ENCODE data around the gene TMEM117. TPM values are rescaled to one million over a fixed set of nuclear protein-coding genes. Genes with fewer than 3 reads are reported as not detected.
"Not testable (repeated sequence)": the region's sequence is repeated elsewhere in the genome, so short reads cannot be mapped to it uniquely, and the experiment has no call there.

Gene TMEM117
- total RNA-seq, 1 donor from 2014 or later = 8.5 TPM

- DNase-seq (ENCODE audit: extremely low read depth, low read depth, low spot score) = peak; percentile 29
Measured at GRCh38 chr12:44015333-44015941, 179.6 kb downstream of the TMEM117 start.

GRCh38 chr12:44017216-44017615 lies 181.3 kb downstream of the TMEM117 start:
- DNase-seq (ENCODE audit: extremely low read depth, low read depth, low spot score) = no peak

- no peak for DNase-seq (ENCODE audit: extremely low read depth, low read depth, low spot score)
Measured at GRCh38 chr12:44019118-44019517, 183.2 kb downstream of the TMEM117 start.

DNA sequence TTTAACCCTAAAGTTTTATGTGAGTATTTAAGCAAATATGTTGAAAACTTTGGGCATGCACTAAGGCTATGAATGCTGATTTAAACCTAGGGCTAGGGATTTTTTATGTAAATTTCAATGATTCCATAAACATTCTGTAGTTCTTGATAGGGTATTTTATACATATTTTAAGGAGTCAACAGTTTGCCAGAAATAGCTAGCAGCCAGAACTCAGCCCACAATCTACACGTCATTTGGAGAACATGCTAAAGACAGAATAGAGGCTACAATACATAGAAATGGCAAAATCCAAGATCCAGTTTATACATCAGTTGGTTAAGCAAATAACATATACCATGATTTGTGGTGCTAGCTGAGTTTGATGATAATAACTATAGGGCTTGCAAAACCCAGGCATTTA lies 184.7 kb downstream of the TMEM117 start:
- DNase-seq (ENCODE audit: extremely low read depth, low read depth, low spot score) = no peak

GRCh38 chr12:44021471-44021971 lies 185.6 kb downstream of the TMEM117 start:
- no peak for DNase-seq (ENCODE audit: extremely low read depth, low read depth, low spot score)

GRCh38 chr12:44025499-44025898 lies 189.6 kb downstream of the TMEM117 start:
- DNase-seq (ENCODE audit: extremely low read depth, low read depth, low spot score) = no peak

GRCh38 chr12:44026046-44026445 lies 190.2 kb downstream of the TMEM117 start:
- no peak for DNase-seq (ENCODE audit: extremely low read depth, low read depth, low spot score)

DNA sequence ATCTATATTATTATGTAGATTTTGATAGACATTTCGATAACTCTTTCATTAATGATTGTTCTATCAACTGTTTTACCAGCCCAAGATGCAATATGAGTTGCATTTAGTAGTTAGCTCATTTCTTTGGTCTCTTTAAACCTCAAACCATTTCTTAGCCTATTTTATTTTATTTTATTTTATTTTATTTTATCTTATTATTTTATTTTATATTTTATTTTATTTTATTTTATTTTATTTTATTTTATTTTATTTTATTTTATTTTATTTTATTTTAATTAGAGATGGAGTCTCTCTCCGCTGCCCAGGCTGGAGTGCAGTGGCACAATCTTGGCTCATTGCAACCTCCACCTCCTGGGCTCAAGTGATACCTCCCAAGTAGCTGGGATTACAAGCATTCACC lies 191.0 kb downstream of the TMEM117 start:
- DNase-seq (ENCODE audit: extremely low read depth, low read depth, low spot score) = not testable (repeated sequence)

DNA sequence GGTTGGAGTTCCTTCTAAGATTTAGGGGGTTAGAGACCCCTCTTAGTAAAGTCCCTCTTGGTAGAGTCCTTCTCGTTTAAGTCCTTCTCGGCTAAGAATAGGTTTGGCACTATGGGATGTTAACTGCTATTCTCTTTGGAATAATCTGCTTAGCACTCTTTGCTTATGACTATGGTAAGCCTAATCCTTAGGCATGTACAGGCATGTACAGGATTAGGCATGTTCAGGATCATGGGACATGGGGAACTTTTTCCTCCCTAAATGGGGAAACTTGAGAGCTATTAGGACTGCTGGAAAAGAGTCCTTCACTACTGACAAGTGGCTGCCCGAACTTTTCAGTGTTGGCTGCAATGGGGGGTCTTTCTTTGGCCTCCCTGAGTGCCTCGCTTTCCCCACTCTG lies 193.3 kb downstream of the TMEM117 start:
- no peak for DNase-seq (ENCODE audit: extremely low read depth, low read depth, low spot score)

- no peak for DNase-seq (ENCODE audit: extremely low read depth, low read depth, low spot score)
Measured at GRCh38 chr12:44031472-44032185, 195.7 kb downstream of the TMEM117 start.

GRCh38 chr12:44034906-44035305 lies 199.0 kb downstream of the TMEM117 start:
- DNase-seq (ENCODE audit: extremely low read depth, low read depth, low spot score) = no peak

DNA sequence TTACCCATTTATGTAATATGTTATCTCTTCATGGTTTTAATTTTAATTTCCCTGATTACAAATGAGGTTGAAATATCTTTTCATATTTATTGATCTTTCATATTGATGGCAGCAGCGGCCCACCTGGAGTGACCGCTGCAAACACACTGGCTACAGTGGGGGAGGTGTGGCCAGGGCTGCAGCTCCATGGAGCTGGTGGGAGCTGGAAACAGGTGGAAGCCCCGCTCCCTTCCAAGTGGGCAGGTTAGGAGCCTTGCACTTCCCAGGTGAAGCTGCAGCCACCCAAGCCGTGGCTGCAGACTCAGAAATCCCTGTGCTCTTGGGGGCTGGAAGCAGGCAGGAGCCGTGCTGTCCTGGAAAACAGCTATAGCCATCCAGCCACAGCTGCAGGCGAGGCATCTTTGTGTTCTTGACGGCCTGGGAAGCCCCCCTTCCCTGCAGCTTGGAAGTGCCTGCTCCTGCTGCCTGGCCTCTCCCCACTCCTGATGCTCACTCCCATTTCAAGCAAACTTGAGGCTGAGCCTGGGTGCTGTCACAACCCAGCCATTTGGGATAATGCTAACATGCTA lies 201.1 kb downstream of the TMEM117 start:
- no peak for DNase-seq (ENCODE audit: extremely low read depth, low read depth, low spot score)

GRCh38 chr12:44038411-44038810 lies 202.5 kb downstream of the TMEM117 start:
- DNase-seq (ENCODE audit: extremely low read depth, low read depth, low spot score) = no peak

DNA sequence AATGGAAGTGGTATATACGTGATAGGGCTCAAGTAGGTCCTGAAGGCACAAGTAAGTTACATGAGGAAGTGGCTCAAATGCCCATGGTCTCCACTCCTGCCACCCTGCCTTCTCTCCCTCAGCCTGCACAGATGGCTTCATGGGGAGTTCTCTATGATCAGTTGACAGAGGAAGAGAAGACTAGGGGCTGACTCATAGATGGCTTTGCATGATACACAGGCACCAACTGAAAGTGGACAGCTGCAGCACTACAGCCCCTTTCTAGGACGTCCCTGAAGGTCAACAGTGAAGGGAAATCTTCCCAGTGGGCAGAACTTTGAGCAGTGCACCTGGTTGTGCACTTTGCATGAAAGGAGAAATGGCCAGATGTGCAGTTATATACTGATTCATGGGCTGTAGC lies 208.6 kb downstream of the TMEM117 start:
- not testable (repeated sequence) for DNase-seq (ENCODE audit: extremely low read depth, low read depth, low spot score)

- no peak for DNase-seq (ENCODE audit: extremely low read depth, low read depth, low spot score)
Measured at GRCh38 chr12:44046732-44047417, 211.0 kb downstream of the TMEM117 start.

GRCh38 chr12:44052554-44052953 lies 216.7 kb downstream of the TMEM117 start:
- DNase-seq (ENCODE audit: extremely low read depth, low read depth, low spot score) = no peak

- no peak for DNase-seq (ENCODE audit: extremely low read depth, low read depth, low spot score)
Measured at GRCh38 chr12:44053549-44054127, 217.8 kb downstream of the TMEM117 start.

- DNase-seq (ENCODE audit: extremely low read depth, low read depth, low spot score) = no peak
Measured at GRCh38 chr12:44054281-44054680, 218.4 kb downstream of the TMEM117 start.

- DNase-seq (ENCODE audit: extremely low read depth, low read depth, low spot score) = no peak
Measured at GRCh38 chr12:44058366-44058765, 222.5 kb downstream of the TMEM117 start.

DNA sequence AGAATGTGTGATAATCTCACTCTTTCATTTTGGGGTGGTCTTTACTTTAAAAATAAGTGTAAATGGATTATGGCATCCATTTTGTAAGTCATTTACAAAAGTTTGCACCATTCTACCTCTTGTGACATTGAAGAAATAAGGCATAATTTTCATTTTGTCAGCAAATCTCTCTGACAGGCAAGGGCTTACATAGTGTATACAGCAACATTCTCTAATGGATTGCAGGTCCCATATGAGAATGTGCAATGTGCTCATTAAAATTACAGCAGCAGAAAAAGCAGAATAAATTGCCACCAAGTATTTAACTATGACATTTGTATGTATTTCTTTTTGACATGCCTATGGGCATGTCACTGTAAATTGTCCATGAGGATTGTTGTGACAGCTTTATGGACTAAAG lies 223.6 kb downstream of the TMEM117 start:
- no peak for DNase-seq (ENCODE audit: extremely low read depth, low read depth, low spot score)

- no peak for DNase-seq (ENCODE audit: extremely low read depth, low read depth, low spot score)
Measured at GRCh38 chr12:44063671-44064070, 227.8 kb downstream of the TMEM117 start.

All from glomerular endothelial cell (primary cell).